ENCODE data around the gene TMEM135.

Gene TMEM135

DNA sequence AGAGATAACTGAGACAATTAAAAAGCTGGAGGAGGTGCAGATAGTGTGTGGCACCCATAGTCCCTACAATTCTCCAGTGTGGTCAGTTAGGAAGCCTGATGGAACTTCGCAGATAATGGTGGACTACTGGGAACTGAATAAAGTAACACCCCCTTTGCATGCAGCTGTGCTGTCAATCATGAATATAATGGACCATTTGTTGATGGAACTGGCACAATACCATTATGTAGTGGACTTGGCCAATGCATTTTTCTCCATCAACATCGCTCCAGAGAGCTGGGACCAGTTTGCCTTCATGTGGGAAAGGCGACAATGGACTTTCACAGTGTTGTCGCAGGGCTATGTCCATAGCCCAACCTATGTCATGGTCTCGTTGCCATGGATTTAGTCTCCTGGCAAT, 324.2 kb downstream of the TMEM135 start:
- no peaks in the 10 kb centered on the region for H3K36me3 ChIP-seq (ENCODE audit: insufficient read depth, low read length)
- H3K9ac ChIP-seq (ENCODE audit: low read depth, low read length): no peak overlapping the region
- no peaks in the 10 kb centered on the region for H3K9me3 ChIP-seq (ENCODE audit: control insufficient read depth, insufficient read depth, low read length)
- H3K4me1 ChIP-seq (ENCODE audit: insufficient read depth, low read length): no peaks in the 10 kb centered on the region

- Histone ChIP-seq H3K36me3 (ENCODE audit: insufficient read depth, low read length) (no peaks in the 10 kb centered on the region), H3K9me3 (ENCODE audit: control insufficient read depth, insufficient read depth, low read length) (no peaks in the 10 kb centered on the region), H3K4me1 (ENCODE audit: insufficient read depth, low read length) (peaks cover 25% of the 10 kb centered on the region), H3K9ac (ENCODE audit: low read depth, low read length) (no peak overlapping the region)
Observed at GRCh38 chr11:87366346-87366745, 328.6 kb downstream of the TMEM135 start.

GRCh38 chr11:87366763-87367405, 329.1 kb downstream of the TMEM135 start:
- peaks cover 27% of the 10 kb centered on the region for H3K4me1 ChIP-seq (ENCODE audit: insufficient read depth, low read length)
- no peaks in the 10 kb centered on the region for H3K36me3 ChIP-seq (ENCODE audit: insufficient read depth, low read length)
- H3K9ac ChIP-seq (ENCODE audit: low read depth, low read length): no peak overlapping the region
- no peaks in the 10 kb centered on the region for H3K9me3 ChIP-seq (ENCODE audit: control insufficient read depth, insufficient read depth, low read length)

DNA sequence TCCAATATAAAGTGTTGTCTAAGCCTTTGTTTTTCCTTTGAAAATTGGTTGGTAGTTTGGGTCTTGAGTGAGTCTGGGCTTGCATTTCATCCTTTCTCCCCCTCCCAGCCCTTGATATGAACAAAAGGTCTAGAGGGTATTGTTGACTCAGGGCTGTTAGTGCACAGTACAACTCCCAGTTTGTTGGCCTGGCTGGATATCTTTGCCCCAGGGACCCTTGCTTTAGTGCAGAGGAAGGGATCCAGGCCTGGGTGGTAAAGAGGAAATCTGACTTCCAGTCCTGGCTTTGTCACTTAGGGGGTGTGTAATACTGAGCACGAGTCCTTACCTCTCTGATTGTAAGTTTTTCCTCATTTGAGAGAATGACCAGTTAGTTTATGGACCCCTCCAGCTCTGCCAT, 330.4 kb downstream of the TMEM135 start:
- Histone ChIP-seq H3K9ac (ENCODE audit: low read depth, low read length) (no peak overlapping the region), H3K36me3 (ENCODE audit: insufficient read depth, low read length) (no peaks in the 10 kb centered on the region), H3K4me1 (ENCODE audit: insufficient read depth, low read length) (peaks cover 27% of the 10 kb centered on the region), H3K9me3 (ENCODE audit: control insufficient read depth, insufficient read depth, low read length) (no peaks in the 10 kb centered on the region)

- Histone ChIP-seq H3K9ac (ENCODE audit: low read depth, low read length) (no peak overlapping the region), H3K4me1 (ENCODE audit: insufficient read depth, low read length) (peaks cover 27% of the 10 kb centered on the region), H3K9me3 (ENCODE audit: control insufficient read depth, insufficient read depth, low read length) (no peaks in the 10 kb centered on the region), H3K36me3 (ENCODE audit: insufficient read depth, low read length) (no peaks in the 10 kb centered on the region)
Observed at GRCh38 chr11:87368858-87369480, 331.2 kb downstream of the TMEM135 start.

DNA sequence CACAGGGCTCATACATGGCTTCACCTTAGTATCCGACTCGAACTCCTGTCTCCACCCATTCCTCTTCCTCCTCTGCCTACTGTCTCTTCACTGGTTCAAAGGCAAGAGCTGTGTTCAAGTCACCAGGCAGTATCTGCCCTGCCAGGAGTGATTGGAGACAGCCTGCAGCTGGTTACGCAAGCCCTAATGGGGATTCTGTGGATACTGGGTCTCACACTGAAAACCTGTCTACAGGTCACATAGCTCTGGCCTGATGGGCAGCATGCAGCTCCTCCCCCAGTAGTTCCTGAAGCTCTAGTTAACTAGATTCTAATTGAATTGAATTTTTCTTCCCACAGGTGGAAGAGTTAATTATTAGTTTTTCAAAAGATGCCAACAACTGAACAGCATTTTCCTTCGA, 332.2 kb downstream of the TMEM135 start:
- Histone ChIP-seq H3K4me1 (ENCODE audit: insufficient read depth, low read length) (peaks cover 27% of the 10 kb centered on the region), H3K9ac (ENCODE audit: low read depth, low read length) (no peak overlapping the region), H3K9me3 (ENCODE audit: control insufficient read depth, insufficient read depth, low read length) (no peaks in the 10 kb centered on the region), H3K36me3 (ENCODE audit: insufficient read depth, low read length) (no peaks in the 10 kb centered on the region)

- Histone ChIP-seq H3K9me3 (ENCODE audit: control insufficient read depth, insufficient read depth, low read length) (no peaks in the 10 kb centered on the region), H3K36me3 (ENCODE audit: insufficient read depth, low read length) (no peaks in the 10 kb centered on the region), H3K4me1 (ENCODE audit: insufficient read depth, low read length) (peaks cover 27% of the 10 kb centered on the region), H3K9ac (ENCODE audit: low read depth, low read length) (no peak overlapping the region)
Observed at GRCh38 chr11:87372065-87372464, 334.3 kb downstream of the TMEM135 start.
